ENCODE results near the gene COL20A1.

DNA sequence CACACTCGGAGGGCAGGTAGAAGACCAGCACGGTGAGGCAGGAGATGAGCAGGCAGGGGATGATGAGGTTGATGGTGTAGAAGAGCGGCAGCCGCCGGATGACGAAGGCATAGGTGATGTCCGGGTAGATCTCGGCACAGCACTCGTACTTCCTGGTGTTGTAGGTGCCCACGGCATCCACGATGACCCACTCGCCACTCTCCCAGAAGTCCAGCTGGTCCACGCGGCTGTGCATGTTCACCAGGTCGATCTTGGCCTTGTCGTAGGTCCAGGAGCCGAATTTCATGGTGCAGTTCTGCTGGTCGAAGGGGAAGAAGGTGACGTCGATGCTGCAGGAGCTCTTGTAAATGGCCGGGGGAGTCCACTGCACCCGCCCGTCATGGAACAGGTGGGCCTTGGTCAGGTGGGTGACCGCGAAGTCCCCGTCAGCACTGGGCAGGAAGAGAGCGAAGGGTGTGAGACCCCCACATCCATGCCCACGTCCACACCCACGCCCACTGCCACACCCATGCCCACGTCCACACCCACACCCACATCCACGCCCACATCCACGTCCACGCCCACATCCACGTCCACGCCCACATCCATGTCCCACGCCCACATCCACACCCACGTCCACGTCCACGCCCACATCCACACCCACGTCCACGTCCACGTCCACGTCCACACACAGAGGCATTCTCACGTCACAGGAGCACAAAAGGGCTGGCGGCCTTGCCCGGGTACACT lies 57.8 kb downstream of the COL20A1 start:
- TF ChIP-seq ARNTL (CRISPR knock-in tag; IDR thresholded peaks at IDR 0.05; ENCODE audit: borderline replicate concordance, low read depth) (no peak), ZNF565 (CRISPR knock-in tag; conservative IDR thresholded peaks at IDR 0.05; ENCODE audit: low read depth) (no peak)
